Measurements from ENCODE around the gene UTF1.

UTF1 gene

GRCh38 chr10:133196936-133197758 lies 32.9 kb upstream of the UTF1 start:
- no peak for DNase-seq (ENCODE audit: low read depth)

GRCh38 chr10:133197786-133198185 lies 32.2 kb upstream of the UTF1 start:
- no peak for DNase-seq (ENCODE audit: low read depth)

GRCh38 chr10:133198206-133198605 lies 31.8 kb upstream of the UTF1 start:
- DNase-seq (ENCODE audit: low read depth), result no peak

- no peak for DNase-seq (ENCODE audit: low read depth)
Measured at GRCh38 chr10:133198621-133199487, 31.2 kb upstream of the UTF1 start.

- no peak for DNase-seq (ENCODE audit: low read depth)
Measured at GRCh38 chr10:133199488-133199885, 30.5 kb upstream of the UTF1 start.

GRCh38 chr10:133199992-133200611 lies 29.9 kb upstream of the UTF1 start:
- no peak for DNase-seq (ENCODE audit: low read depth)

- DNase-seq (ENCODE audit: low read depth), result no peak
Measured at GRCh38 chr10:133200621-133201031, 29.4 kb upstream of the UTF1 start.

GRCh38 chr10:133201151-133201947 lies 28.7 kb upstream of the UTF1 start:
- no peak for DNase-seq (ENCODE audit: low read depth)

- no peak for DNase-seq (ENCODE audit: low read depth)
Measured at GRCh38 chr10:133201948-133202725, 27.9 kb upstream of the UTF1 start.

GRCh38 chr10:133202778-133203651 lies 27.0 kb upstream of the UTF1 start:
- no peak for DNase-seq (ENCODE audit: low read depth)

- DNase-seq (ENCODE audit: low read depth), result no peak
Measured at GRCh38 chr10:133203652-133204195, 26.3 kb upstream of the UTF1 start.

- DNase-seq (ENCODE audit: low read depth), result no peak
Measured at GRCh38 chr10:133204226-133205015, 25.6 kb upstream of the UTF1 start.

- no peak for DNase-seq (ENCODE audit: low read depth)
Measured at GRCh38 chr10:133205146-133205545, 24.9 kb upstream of the UTF1 start.

- DNase-seq (ENCODE audit: low read depth), result no peak
Measured at GRCh38 chr10:133206356-133207040, 23.5 kb upstream of the UTF1 start.

- DNase-seq (ENCODE audit: low read depth), result no peak
Measured at GRCh38 chr10:133207041-133207600, 22.9 kb upstream of the UTF1 start.

- DNase-seq (ENCODE audit: low read depth), result no peak
Measured at GRCh38 chr10:133207627-133208026, 22.4 kb upstream of the UTF1 start.

- no peak for DNase-seq (ENCODE audit: low read depth)
Measured at GRCh38 chr10:133208466-133208865, 21.6 kb upstream of the UTF1 start.

- no peak for DNase-seq (ENCODE audit: low read depth)
Measured at GRCh38 chr10:133209117-133209516, 20.9 kb upstream of the UTF1 start.
